RWPE2 (cell line): ENCODE results near the gene KIF16B.

Source experiments
- ATAC-seq: fragments of 200-7000 bp; cut with Tn5 transposase; 3 replicates; pipeline ENCODE4 v1.9.1; 2021; ENCODE audit warnings: low read depth
- DNase-seq: peaks from one replicate; pipeline ENCODE4 v3.0.0-alpha.2; 2020; ENCODE audit warnings: low spot score
- H3K27ac ChIP-seq: fragments of 450-650 bp; 2 replicates; pipeline ENCODE4 v1.5.1; 2017; ENCODE audit warnings: mild to moderate bottlenecking; ENCODE audit not compliant: poor library complexity, severe bottlenecking
- H3K27me3 ChIP-seq: fragments of 250-450 bp; sonication (Bioruptor Pico); 2 replicates; pipeline ENCODE4 v1.5.1; 2021; ENCODE audit warnings: mild to moderate bottlenecking, moderate library complexity; ENCODE audit not compliant: insufficient read depth, poor library complexity, severe bottlenecking
- H3K36me3 ChIP-seq: fragments of 250-450 bp; sonication (Bioruptor Pico); 2 replicates; pipeline ENCODE4 v1.5.1; 2020; ENCODE audit warnings: low read depth, mild to moderate bottlenecking, moderate library complexity
- H3K4me1 ChIP-seq: fragments of 250-450 bp; sonication (Bioruptor Pico); 2 replicates; pipeline ENCODE4 v1.5.1; 2021; ENCODE audit warnings: mild to moderate bottlenecking, moderate library complexity; ENCODE audit not compliant: insufficient read depth, poor library complexity, severe bottlenecking
- H3K4me3 ChIP-seq: fragments of 250-450 bp; sonication (Bioruptor Pico); 2 replicates; pipeline ENCODE4 v1.5.1; 2021; ENCODE audit warnings: mild to moderate bottlenecking, moderate library complexity; ENCODE audit not compliant: severe bottlenecking
- H3K9me3 ChIP-seq: fragments of 250-450 bp; sonication (Bioruptor Pico); 2 replicates; pipeline ENCODE4 v1.5.1; 2021; ENCODE audit warnings: mild to moderate bottlenecking, moderate library complexity; ENCODE audit not compliant: severe bottlenecking
- CTCF ChIP-seq: fragments of 450-650 bp; IDR thresholded peaks from one replicate; pipeline ENCODE4 v1.5.1; 2017; ENCODE audit warnings: mild to moderate bottlenecking, moderate library complexity; ENCODE audit not compliant: poor library complexity, severe bottlenecking

The KIF16B gene

GRCh38 chr20:16295534-16295933, 277.7 kb downstream of the KIF16B start:
- Histone ChIP-seq H3K4me1 (peaks cover 25% of the 10 kb centered on the region), H3K9me3 (no peaks in the 10 kb centered on the region), H3K4me3 (no peak overlapping the region), H3K27ac (no peak overlapping the region), H3K36me3 (no peaks in the 10 kb centered on the region), H3K27me3 (no peaks in the 10 kb centered on the region)
- no peak for TF ChIP-seq CTCF
- no peak for ATAC-seq
- no peak for DNase-seq

- H3K36me3 ChIP-seq: no peaks in the 10 kb centered on the region
- peak overlapping the region; percentile 40 for H3K27ac ChIP-seq
- peaks cover 25% of the 10 kb centered on the region for H3K4me1 ChIP-seq
- no peak for DNase-seq
- no peak for TF ChIP-seq CTCF
- no peak overlapping the region for H3K4me3 ChIP-seq
- ATAC-seq: peak; percentile 96
- no peaks in the 10 kb centered on the region for H3K27me3 ChIP-seq
- no peaks in the 10 kb centered on the region for H3K9me3 ChIP-seq
Observed at GRCh38 chr20:16293590-16293989, 279.7 kb downstream of the KIF16B start.

GRCh38 chr20:16292226-16292880, 280.9 kb downstream of the KIF16B start:
- Histone ChIP-seq H3K4me1 (peaks cover 25% of the 10 kb centered on the region), H3K4me3 (no peak overlapping the region), H3K9me3 (no peaks in the 10 kb centered on the region), H3K27ac (peak overlapping the region; percentile 40), H3K27me3 (no peaks in the 10 kb centered on the region), H3K36me3 (no peaks in the 10 kb centered on the region)
- TF ChIP-seq CTCF: no peak
- ATAC-seq: peak; percentile 55; the same call in 2 of the 3 replicates
- DNase-seq: no peak

GRCh38 chr20:16290358-16290757, 282.9 kb downstream of the KIF16B start:
- Histone ChIP-seq H3K4me3 (no peak overlapping the region), H3K9me3 (no peaks in the 10 kb centered on the region), H3K36me3 (no peaks in the 10 kb centered on the region), H3K27ac (no peak overlapping the region), H3K4me1 (peaks cover 25% of the 10 kb centered on the region), H3K27me3 (no peaks in the 10 kb centered on the region)
- no peak for TF ChIP-seq CTCF
- no peak for ATAC-seq
- no peak for DNase-seq

- Histone ChIP-seq H3K27ac (no peak overlapping the region), H3K9me3 (no peaks in the 10 kb centered on the region), H3K36me3 (no peaks in the 10 kb centered on the region), H3K4me3 (no peak overlapping the region), H3K4me1 (peaks cover 13% of the 10 kb centered on the region), H3K27me3 (no peaks in the 10 kb centered on the region)
- ATAC-seq (no peak), DNase-seq (no peak)
- no peak for TF ChIP-seq CTCF
Observed at GRCh38 chr20:16287776-16288175, 285.5 kb downstream of the KIF16B start.
